BJ (cell line): ENCODE measurements around the gene AEBP2. TPM values are rescaled to one million over a fixed set of nuclear protein-coding genes. Genes with fewer than 3 reads are reported as not detected.

Source experiments
- CTCF ChIA-PET: fragments of 350-600 bp; formaldehyde crosslinking; extraction: SDS; loops from one replicate; lab custom pipeline; 2021; ENCODE audit warnings: antibody characterized with exemption, inconsistent platforms; lab: Yijun Ruan, JAX
- POLR2A ChIA-PET: fragments of 300-600 bp; sonication (Branson Sonifier 250); formaldehyde crosslinking; extraction: SDS; loops from one replicate; lab custom pipeline; 2021; ENCODE audit warnings: antibody characterized with exemption; lab: Charles Lee
- DNase-seq: peaks from one replicate; pipeline ENCODE4 v3.0.0-alpha.2; 2011; ENCODE audit warnings: low read depth
- H3K27me3 ChIP-seq: 2 replicates; pipeline ENCODE4 v1.6.0; 2011; ENCODE audit warnings: low read length; ENCODE audit not compliant: control insufficient read depth, insufficient read depth
- H3K36me3 ChIP-seq: 2 replicates; pipeline ENCODE4 v1.5.1; 2011; ENCODE audit warnings: low read length; ENCODE audit not compliant: control insufficient read depth, insufficient read depth
- H3K4me3 ChIP-seq: 2 replicates; pipeline ENCODE4 v1.5.1; 2011; ENCODE audit warnings: low read depth, mild to moderate bottlenecking, control low read depth, low read length
- polyA plus RNA-seq: library from polyadenylated mRNA; depleted of rRNA; stranded (reverse); fragments of >200 nt; gene quantifications from 2 replicates; pipeline ENCODE4 v1.2.3, GENCODE V29; 2011
- TF ChIP-seq, protein P1 (sequence below): IDR thresholded peaks from 2 replicates; pipeline ENCODE4 v1.5.1; 2011; ENCODE audit warnings: low read depth, mild to moderate bottlenecking, control low read depth, inconsistent platforms, low read length, moderate library complexity; ENCODE audit not compliant: insufficient read depth

The AEBP2 gene
- polyA plus RNA-seq, 1 experiment: 6.3 TPM

DNA sequence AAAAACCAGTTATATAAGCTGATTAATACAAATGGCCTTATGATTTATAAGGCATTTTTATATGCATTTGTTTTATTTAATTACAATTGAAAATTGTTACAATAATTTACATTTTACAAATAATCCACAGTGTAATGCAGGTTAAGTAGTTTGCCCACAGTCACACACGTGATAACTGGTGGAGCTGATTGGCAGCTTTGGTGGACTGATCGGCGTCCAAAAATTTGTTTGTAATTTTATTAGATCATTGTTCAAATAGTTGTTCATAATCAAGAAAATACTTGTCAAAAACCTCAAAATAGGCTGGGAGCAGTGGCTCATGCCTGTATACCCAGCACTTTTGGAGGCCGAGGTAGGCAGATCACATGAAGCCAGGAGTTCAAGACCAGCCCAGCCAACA is 59.7 kb downstream of the AEBP2 start:
- no peak for DNase-seq
- TF ChIP-seq, protein P1, sequence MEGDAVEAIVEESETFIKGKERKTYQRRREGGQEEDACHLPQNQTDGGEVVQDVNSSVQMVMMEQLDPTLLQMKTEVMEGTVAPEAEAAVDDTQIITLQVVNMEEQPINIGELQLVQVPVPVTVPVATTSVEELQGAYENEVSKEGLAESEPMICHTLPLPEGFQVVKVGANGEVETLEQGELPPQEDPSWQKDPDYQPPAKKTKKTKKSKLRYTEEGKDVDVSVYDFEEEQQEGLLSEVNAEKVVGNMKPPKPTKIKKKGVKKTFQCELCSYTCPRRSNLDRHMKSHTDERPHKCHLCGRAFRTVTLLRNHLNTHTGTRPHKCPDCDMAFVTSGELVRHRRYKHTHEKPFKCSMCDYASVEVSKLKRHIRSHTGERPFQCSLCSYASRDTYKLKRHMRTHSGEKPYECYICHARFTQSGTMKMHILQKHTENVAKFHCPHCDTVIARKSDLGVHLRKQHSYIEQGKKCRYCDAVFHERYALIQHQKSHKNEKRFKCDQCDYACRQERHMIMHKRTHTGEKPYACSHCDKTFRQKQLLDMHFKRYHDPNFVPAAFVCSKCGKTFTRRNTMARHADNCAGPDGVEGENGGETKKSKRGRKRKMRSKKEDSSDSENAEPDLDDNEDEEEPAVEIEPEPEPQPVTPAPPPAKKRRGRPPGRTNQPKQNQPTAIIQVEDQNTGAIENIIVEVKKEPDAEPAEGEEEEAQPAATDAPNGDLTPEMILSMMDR: no peak
- CTCF ChIA-PET: interaction anchor here (0.5 to 1.6 kb wide), 2 partner anchors 8 to 79 kb away, joined by 3 to 10 read pairs; no protein-coding TSS in a partner anchor
- H3K36me3 ChIP-seq: peaks cover 2% of the 10 kb centered on the region
- H3K27me3 ChIP-seq: no peaks in the 10 kb centered on the region
- POLR2A ChIA-PET: no interaction called here
- no peak overlapping the region for H3K4me3 ChIP-seq

DNA sequence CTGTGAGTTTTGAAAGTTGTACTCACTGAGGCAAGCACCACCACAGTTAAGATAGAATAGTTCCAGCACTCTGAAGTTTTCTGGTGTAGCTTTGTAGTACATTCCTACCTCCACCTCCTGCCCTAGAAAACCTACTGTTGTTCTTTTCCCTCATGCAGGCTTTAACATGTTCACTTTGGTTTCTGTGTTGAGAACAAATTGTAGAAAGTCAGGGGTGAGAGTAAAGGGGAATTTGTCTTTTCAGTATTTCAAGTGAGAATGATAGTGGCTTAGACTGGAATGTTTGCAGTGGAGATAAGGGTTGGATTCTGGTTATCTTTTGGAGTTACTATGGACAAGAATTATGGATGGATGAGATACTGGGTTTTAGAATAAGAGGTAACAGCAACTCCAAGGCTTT is 67.2 kb downstream of the AEBP2 start:
- Histone ChIP-seq H3K4me3 (no peak overlapping the region), H3K36me3 (no peaks in the 10 kb centered on the region), H3K27me3 (no peaks in the 10 kb centered on the region)
- DNase-seq: no peak
- ChIA-PET POLR2A (no interaction called here), CTCF (interaction anchor here (2.7 kb wide), 1 partner anchor 137 kb away, joined by 9 read pairs; no protein-coding TSS in a partner anchor)
- TF ChIP-seq, protein P1: no peak

DNA sequence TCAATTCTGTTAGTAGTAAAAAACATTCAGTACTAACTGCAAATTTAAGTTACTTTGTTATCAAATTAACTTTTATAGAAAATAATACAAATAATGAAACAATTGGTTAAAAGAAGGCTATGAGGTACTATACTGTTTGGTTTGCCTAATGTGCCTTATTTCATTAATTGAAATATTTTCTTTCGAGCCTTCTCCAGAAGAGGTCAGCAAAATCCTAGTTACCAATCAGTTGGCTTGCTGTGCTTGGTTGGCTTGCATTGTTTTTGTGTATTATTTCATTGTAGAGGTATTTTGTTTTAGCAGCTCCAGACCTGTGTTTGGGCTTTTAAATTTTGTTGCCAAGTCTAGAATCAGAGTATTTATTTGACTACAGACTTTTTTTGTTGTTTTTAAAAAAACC is 68.5 kb downstream of the AEBP2 start:
- ChIA-PET CTCF (interaction anchor here (1.0 to 2.7 kb wide), 6 partner anchors 9 to 232 kb away, joined by 3 to 10 read pairs (median 6); no protein-coding TSS in a partner anchor), POLR2A (interaction anchor here (0.5 to 0.7 kb wide), 2 partner anchors 136 to 705 kb away, joined by 3 to 4 read pairs; no protein-coding TSS in a partner anchor)
- Histone ChIP-seq H3K36me3 (no peaks in the 10 kb centered on the region), H3K4me3 (no peak overlapping the region), H3K27me3 (no peaks in the 10 kb centered on the region)
- TF ChIP-seq, protein P1: peak; percentile 48
- DNase-seq: no peak

DNA sequence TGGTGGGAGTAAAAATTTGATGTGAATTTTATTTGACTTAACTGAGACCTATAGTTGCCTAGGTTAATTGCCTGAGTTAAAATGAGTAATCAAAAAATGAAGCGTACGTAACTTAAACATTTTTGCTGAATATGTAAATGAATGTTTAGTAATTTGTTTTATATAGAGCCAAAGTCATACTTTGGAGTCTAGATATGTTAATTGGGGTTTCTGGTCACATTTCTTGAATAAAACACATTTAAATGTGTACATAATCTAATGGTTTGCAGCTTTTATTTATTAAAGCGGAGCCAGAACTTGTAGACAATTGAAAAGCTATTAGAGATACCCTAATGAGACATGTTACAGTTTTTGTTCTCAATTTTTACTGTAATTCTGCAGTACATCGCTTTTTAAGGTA is 71.2 kb downstream of the AEBP2 start:
- Histone ChIP-seq H3K36me3 (peaks cover 3% of the 10 kb centered on the region; the same call in 1 of the 2 replicates), H3K4me3 (no peak overlapping the region), H3K27me3 (no peaks in the 10 kb centered on the region)
- ChIA-PET CTCF (no interaction called here), POLR2A (no interaction called here)
- TF ChIP-seq, protein P1: no peak
- no peak for DNase-seq

DNA sequence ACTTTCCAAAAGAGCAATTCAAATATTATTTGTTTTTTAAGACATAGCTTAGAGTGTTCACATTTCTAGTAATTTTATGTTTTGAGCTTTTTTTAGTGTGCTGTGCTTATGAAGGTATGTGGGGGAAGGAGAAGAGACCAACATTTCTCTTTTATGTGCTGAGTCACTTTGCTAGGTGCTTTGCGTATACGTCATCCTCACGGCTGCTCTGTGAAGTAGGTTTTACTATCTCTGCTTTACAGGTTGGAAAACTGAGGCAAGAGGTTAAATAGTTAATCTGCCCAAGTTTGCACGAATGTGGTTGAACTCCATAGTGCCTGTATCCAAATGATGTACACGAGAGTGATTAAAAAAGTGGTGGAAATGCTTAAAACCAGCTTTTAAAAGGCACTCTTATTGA is 75.9 kb downstream of the AEBP2 start:
- Histone ChIP-seq H3K4me3 (no peak overlapping the region), H3K27me3 (no peaks in the 10 kb centered on the region), H3K36me3 (peaks cover 3% of the 10 kb centered on the region; the same call in 1 of the 2 replicates)
- no peak for DNase-seq
- ChIA-PET CTCF (interaction anchor here (1.5 kb wide), 1 partner anchor 128 kb away, joined by 5 read pairs; no protein-coding TSS in a partner anchor), POLR2A (no interaction called here)
- TF ChIP-seq, protein P1: no peak
